HG03457 (cell line): ENCODE results near the gene OR2L8.

ENCODE experiments used
- ATAC-seq: cut with Tn5 transposase; IDR thresholded peaks from one replicate; pipeline ENCODE4 v1.9.1; 2021; ENCODE audit warnings: moderate number of reproducible peaks; ENCODE audit not compliant: unreplicated experiment

OR2L8 gene

GRCh38 chr1:247948558-247948957 lies at the start of gene OR2L8:
OR2L8 (plus strand) TSS chr1:247948858; CDS start chr1:247948858, 0 bp downstream.
- ATAC-seq, result no peak

DNA sequence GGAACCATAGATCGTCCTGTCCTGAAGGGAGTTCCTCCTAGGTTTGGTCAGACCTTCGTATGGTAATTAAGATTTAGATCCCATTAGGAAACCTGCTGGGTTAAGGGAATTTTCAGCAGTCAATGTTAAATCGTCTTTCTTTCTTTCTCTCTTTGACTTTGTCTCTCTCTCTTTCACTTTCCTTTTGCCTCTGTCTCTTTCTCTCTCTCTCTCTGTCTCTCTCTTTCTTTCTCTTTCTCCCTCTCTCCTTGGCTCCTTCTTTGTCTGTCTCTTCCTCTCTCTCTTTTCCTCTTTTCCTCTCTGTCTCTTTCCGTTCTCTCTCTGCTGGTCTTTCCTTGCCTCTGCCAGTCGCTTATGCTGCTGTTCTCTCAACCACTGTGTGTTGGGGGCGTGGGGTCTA lies 44.5 kb upstream of the OR2L8 start:
- ATAC-seq, result no peak

DNA sequence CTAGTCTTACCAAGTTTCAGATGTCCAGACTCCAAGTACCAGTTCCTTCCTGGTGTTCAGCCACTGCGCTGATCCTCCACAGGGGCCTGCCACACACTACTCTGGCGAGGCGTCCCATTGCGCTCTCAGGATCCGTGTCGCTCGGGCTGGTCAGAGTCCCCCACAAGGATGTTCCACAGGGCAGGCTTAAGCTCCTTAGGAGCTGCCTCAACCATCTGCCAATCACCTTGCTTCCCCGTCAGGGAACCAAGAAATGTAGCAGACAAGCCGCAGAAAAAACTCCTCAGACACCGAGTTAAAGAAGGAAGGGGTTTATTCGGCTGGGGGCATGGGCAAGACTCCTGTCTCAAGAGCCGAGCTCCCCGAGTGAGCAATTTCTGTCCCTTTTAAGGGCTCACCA lies 43.5 kb upstream of the OR2L8 start:
- no peak for ATAC-seq

GRCh38 chr1:247905910-247906503 lies 42.7 kb upstream of the OR2L8 start:
- ATAC-seq, result no peak

DNA sequence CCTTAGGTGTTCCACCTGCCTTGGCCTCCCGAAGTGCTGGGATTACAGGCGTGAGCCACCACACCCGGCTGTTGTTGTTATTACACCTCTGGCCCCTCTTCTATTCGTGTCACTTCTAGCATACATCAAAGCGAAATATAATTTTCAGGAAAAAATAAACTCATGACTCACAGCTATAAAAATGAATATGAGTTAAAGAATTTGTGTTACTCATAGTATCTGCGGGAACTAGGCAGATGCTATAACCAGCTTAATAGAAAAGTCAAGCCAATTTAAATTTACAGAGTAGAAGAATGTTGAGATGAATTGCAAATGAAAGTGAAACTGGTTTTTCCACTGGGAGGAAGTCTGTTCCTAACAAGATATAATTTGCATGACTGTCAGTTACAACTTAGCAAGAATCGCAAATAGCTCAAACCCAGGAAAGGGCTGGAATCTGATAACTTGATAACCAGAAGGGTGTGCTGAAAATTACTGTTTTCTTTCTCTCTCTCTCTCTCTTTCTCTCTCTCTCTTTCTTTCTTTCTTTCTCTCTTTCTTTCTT lies 42.1 kb upstream of the OR2L8 start:
- no peak for ATAC-seq

- ATAC-seq, result no peak
These were observed 39.9 kb upstream of the OR2L8 start for GRCh38 chr1:247908766-247909165.

GRCh38 chr1:247913786-247914185 lies 34.9 kb upstream of the OR2L8 start:
- no peak for ATAC-seq

GRCh38 chr1:247914941-247915662 lies 33.6 kb upstream of the OR2L8 start:
- ATAC-seq, result no peak

GRCh38 chr1:247919952-247920351 lies 28.7 kb upstream of the OR2L8 start, which contains the start of gene OR2T8:
OR2T8 (plus strand) TSS chr1:247920252; CDS start chr1:247921018, 766 bp downstream.
- ATAC-seq, result no peak

DNA sequence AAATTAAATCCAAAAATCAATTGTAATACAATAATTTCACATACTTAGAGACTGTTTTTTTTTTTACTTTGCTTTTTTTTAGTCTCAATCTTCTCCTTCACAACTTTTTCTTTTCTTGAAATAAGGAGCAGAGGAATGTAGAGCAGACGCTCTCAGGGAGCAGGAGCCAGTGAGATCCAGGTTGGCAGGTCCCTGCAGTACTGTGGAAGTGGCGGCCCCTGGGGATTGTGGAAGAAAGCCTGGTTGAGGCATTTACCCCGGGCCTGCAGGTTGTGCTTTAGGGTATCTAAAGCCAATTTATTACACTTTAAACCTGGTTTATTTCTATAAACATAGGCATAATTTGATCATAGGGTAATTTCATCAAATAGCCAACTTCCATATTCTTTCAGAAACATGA lies 24.7 kb upstream of the OR2L8 start:
- ATAC-seq, result no peak

GRCh38 chr1:247924868-247925267 lies 23.8 kb upstream of the OR2L8 start, which contains the start of gene OR2AJ1:
OR2AJ1 (plus strand) TSS chr1:247924889; CDS start chr1:247933769, 8,880 bp downstream.
- ATAC-seq, result no peak

DNA sequence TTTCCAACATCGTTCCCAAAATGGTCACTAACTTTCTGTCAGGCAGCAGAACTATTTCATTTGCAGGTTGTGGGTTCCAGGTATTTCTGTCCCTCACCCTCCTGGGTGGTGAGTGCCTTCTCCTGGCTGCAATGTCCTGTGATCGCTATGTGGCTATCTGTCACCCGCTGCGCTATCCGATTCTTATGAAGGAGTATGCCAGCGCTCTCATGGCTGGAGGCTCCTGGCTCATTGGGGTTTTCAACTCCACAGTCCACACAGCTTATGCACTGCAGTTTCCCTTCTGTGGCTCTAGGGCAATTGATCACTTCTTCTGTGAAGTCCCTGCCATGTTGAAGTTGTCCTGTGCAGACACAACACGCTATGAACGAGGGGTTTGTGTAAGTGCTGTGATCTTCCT lies 14.7 kb upstream of the OR2L8 start:
- ATAC-seq, result no peak

GRCh38 chr1:247935781-247936180 lies 12.9 kb upstream of the OR2L8 start:
- no peak for ATAC-seq

DNA sequence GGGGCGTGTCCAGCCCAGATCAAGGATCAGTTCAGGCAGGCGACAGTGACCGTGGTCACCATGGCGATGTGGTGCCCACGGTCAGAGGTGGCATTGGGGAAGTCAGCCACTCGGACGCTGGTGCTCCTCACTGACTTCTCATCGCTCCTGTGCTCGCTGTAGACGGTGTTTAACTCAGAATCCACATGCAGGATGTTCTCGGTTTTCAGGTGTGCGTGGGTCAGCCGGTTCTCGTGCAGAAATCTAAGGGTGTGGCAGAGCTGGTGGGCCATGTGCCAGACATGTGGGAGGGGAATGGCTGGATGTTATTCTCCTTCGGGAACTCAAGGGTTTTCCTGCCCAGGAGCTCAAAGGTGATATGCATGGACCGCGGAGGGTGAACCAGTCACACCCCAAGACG lies 12.2 kb upstream of the OR2L8 start:
- no peak for ATAC-seq

GRCh38 chr1:247936965-247937734 lies 11.5 kb upstream of the OR2L8 start:
- peak; percentile 100 for ATAC-seq

DNA sequence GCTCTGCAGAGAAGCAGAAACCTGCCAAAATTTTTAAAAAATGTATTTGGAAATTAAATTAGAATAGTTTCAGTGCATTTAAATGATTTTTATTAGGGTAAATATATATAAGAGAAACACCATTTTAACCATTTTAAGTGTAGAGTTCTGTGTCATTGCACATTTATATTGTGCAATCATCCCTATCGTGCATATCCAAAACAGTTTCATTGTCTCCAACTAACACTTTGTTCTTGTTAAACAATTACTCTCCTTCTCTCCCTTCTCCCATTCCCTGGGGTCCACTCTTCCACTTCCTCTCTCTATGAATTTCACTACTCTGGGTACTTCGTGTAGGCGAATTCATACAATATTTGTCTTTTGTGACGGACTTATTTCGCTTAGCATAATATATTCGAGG lies 6.0 kb upstream of the OR2L8 start:
- no peak for ATAC-seq

- ATAC-seq, result no peak
These were observed 4.8 kb downstream of the OR2L8 start for GRCh38 chr1:247953408-247953807.

DNA sequence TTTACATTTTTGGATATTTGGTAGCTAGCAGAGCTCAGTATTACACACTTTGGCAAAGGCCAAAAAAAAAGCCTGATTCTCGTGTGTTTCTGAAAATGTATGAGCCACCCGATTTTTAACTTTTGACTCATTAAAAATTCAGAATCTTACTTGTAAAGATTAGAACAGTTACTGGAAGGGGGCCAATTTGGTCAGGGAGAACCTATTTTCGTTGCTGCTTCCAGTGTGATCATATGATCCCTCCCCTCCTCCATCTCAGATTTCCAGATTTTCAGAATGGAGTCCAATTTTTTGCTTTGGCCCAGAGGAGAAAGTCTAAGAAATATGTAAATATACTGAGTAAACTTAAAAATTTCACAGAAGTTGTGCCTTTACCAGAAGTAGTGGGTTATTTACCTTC lies 13.1 kb downstream of the OR2L8 start:
- ATAC-seq, result no peak

DNA sequence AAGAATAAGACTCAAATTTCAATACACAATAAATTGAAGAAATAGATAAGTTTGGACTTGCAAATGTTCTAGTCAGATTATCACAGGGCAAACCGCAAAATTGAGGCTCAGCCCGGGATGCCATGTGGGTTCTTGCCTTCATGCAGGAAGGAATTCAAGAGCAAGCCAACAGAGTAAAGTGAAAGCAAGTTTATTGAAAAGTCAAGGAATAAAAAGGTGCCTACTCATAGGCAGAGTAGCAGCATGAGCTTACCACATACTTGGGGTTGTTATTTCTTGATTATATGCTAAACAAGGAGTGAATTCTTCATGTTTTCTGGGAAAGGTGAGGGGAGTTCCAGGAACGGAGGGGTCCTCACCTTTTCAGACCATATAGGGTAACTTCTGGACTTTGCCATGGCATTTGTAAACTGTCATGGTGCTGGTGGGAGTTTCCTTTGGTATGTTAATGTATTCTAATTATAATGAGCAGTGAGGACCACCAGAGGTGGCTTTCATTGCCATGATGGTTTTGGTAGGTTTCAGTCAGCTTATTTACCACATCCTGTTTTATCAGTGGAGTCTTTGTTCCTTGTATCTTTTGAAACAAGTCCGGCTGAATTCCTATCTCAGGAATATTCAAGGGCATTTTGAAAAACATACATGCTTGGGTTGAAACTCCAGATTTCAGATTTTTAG lies 14.4 kb downstream of the OR2L8 start:
- ATAC-seq, result no peak

GRCh38 chr1:247964933-247965332 lies 16.3 kb downstream of the OR2L8 start, which contains the start of gene OR2AK2:
OR2AK2 (plus strand) TSS chr1:247965233; CDS start chr1:247965377, 144 bp downstream.
- ATAC-seq, result no peak
